IPS-18a (cell line): ENCODE data around the gene POLR2F.

Experiments used
- H3K27ac ChIP-seq: one replicate; pipeline ENCODE4 v1.5.1; 2013; ENCODE audit warnings: low read length
- H3K27me3 ChIP-seq: one replicate; pipeline ENCODE4 v1.6.1; 2013; ENCODE audit warnings: mild to moderate bottlenecking, low read length; ENCODE audit not compliant: control insufficient read depth, insufficient read depth
- H3K36me3 ChIP-seq: one replicate; pipeline ENCODE4 v1.6.1; 2013; ENCODE audit warnings: low read depth, low read length; ENCODE audit not compliant: control insufficient read depth
- H3K4me1 ChIP-seq: one replicate; pipeline ENCODE4 v1.6.1; 2013; ENCODE audit warnings: low read depth, low read length; ENCODE audit not compliant: control insufficient read depth
- H3K4me3 ChIP-seq: one replicate; pipeline ENCODE4 v1.5.1; 2013; ENCODE audit warnings: low read length
- H3K9ac ChIP-seq: one replicate; pipeline ENCODE4 v1.6.1; 2013; ENCODE audit warnings: mild to moderate bottlenecking, low read length, moderate library complexity
- H3K9me3 ChIP-seq: one replicate; pipeline ENCODE4 v1.6.1; 2013; ENCODE audit warnings: low read depth, low read length; ENCODE audit not compliant: control insufficient read depth

POLR2F gene

DNA sequence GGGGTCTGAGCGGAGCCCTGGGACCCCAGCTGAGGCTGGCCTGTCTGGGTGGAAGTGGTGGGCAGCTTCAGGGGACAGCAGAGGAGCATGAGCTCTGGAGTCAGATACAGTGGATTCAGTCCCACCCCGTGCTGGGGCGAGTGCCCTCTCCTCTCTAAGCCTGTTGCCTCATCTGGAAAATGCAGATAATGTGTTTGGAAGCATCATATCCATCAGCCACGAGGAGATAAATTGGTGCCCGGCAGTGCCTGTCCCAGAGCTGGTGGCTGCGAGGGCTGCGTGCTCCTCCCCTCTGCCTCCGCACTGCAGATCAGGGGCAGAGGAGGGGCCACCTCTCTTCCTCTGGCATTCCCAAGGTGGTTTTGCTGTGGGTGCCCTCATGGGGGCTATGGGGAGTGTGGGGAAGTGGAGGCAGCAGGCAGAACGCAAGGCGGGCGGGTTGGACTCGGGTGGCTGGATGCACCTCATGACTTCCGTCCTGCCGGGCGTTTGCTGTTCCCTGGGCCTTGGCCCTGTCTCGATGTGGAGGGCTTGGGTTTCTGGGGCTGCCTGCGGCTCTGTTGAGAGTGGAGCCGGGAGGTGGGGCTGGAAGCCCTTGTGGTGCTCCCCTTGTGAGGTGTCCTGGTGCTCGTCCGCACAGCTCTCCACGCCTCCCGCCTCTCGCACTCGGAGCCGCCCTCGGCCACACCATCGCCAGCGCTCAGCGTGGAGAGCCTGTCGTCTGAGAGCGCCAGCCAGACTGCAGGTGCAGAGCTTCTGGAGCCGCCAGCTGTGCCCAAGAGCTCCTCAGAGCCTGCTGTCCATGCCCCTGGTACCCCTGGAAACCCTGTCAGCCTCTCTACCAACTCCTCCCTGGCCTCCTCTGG lies 26.5 kb upstream of the POLR2F start:
- Histone ChIP-seq H3K4me3 (no peak overlapping the region), H3K4me1 (no peaks in the 10 kb centered on the region), H3K36me3 (peaks cover 15% of the 10 kb centered on the region)

DNA sequence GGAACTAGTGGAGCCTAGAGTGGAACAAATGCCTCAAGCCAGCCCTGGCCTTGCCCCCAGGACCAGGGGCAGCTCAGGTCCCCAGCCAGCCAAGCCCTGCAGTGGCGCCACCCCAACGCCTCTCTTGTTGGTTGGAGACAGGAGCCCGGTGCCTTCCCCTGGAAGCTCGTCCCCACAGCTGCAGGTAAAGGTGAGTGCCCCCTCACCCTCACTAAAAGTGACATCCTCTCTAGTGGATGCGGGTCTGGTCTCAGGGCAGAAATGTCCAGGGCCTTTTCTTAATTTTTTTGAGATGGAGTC lies 25.9 kb upstream of the POLR2F start:
- Histone ChIP-seq H3K4me3 (no peak overlapping the region), H3K9me3 (no peaks in the 10 kb centered on the region), H3K27me3 (no peaks in the 10 kb centered on the region), H3K27ac (no peak overlapping the region), H3K9ac (no peak overlapping the region), H3K36me3 (peaks cover 15% of the 10 kb centered on the region), H3K4me1 (no peaks in the 10 kb centered on the region)

More for the DNA sequence above, 26.5 kb upstream of the POLR2F start:
- no peak overlapping the region for H3K27ac ChIP-seq
- H3K9ac ChIP-seq = no peak overlapping the region
- no peaks in the 10 kb centered on the region for H3K9me3 ChIP-seq
- H3K27me3 ChIP-seq = no peaks in the 10 kb centered on the region

GRCh38 chr22:37929390-37929789 lies 24.1 kb upstream of the POLR2F start:
- H3K27ac ChIP-seq = no peak overlapping the region
- H3K9ac ChIP-seq = no peak overlapping the region
- H3K9me3 ChIP-seq = no peaks in the 10 kb centered on the region
- H3K27me3 ChIP-seq = no peaks in the 10 kb centered on the region
- peaks cover 15% of the 10 kb centered on the region for H3K36me3 ChIP-seq
- H3K4me3 ChIP-seq = no peak overlapping the region
- no peaks in the 10 kb centered on the region for H3K4me1 ChIP-seq

GRCh38 chr22:37930270-37930951 lies 23.1 kb upstream of the POLR2F start:
- Histone ChIP-seq H3K4me1 (no peaks in the 10 kb centered on the region), H3K9ac (no peak overlapping the region), H3K4me3 (no peak overlapping the region), H3K27me3 (no peaks in the 10 kb centered on the region), H3K36me3 (peaks cover 15% of the 10 kb centered on the region), H3K27ac (no peak overlapping the region), H3K9me3 (no peaks in the 10 kb centered on the region)

- Histone ChIP-seq H3K4me1 (no peaks in the 10 kb centered on the region), H3K9ac (no peak overlapping the region), H3K27me3 (no peaks in the 10 kb centered on the region), H3K9me3 (no peaks in the 10 kb centered on the region), H3K4me3 (no peak overlapping the region), H3K36me3 (peaks cover 14% of the 10 kb centered on the region), H3K27ac (no peak overlapping the region)
Measured at GRCh38 chr22:37930952-37931440, 22.5 kb upstream of the POLR2F start.

DNA sequence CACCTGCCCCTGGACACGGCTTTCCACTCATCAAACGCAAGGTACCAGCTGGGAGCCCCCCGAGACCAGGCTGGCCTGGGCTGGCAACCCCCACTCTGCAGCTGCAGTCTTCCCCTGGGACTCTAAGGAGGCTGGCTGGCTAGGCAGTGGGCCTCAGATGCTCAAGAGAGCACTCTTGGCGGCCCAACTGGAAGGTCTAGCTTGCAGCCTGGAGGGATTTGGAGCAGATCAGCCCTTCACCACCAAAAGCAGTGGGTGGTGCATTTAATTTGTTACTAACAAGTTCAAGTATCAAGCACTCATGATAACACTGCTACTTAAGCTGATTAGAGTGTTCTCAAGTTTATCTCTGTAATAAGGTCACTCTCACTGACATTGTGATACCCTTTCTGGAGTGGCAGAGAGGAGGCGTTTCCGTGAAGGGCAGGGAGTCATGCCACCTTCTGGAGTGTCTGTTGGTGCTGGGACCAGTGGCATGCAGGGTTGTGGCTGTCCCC lies 21.6 kb upstream of the POLR2F start:
- Histone ChIP-seq H3K9me3 (no peaks in the 10 kb centered on the region), H3K27ac (no peak overlapping the region), H3K4me3 (no peak overlapping the region), H3K9ac (no peak overlapping the region), H3K4me1 (no peaks in the 10 kb centered on the region), H3K36me3 (peaks cover 5% of the 10 kb centered on the region), H3K27me3 (no peaks in the 10 kb centered on the region)

GRCh38 chr22:37932401-37932800 lies 21.1 kb upstream of the POLR2F start:
- no peak overlapping the region for H3K4me3 ChIP-seq
- H3K9me3 ChIP-seq = no peaks in the 10 kb centered on the region
- H3K4me1 ChIP-seq = no peaks in the 10 kb centered on the region
- peaks cover 1% of the 10 kb centered on the region for H3K36me3 ChIP-seq
- no peak overlapping the region for H3K9ac ChIP-seq
- H3K27me3 ChIP-seq = no peaks in the 10 kb centered on the region
- no peak overlapping the region for H3K27ac ChIP-seq

DNA sequence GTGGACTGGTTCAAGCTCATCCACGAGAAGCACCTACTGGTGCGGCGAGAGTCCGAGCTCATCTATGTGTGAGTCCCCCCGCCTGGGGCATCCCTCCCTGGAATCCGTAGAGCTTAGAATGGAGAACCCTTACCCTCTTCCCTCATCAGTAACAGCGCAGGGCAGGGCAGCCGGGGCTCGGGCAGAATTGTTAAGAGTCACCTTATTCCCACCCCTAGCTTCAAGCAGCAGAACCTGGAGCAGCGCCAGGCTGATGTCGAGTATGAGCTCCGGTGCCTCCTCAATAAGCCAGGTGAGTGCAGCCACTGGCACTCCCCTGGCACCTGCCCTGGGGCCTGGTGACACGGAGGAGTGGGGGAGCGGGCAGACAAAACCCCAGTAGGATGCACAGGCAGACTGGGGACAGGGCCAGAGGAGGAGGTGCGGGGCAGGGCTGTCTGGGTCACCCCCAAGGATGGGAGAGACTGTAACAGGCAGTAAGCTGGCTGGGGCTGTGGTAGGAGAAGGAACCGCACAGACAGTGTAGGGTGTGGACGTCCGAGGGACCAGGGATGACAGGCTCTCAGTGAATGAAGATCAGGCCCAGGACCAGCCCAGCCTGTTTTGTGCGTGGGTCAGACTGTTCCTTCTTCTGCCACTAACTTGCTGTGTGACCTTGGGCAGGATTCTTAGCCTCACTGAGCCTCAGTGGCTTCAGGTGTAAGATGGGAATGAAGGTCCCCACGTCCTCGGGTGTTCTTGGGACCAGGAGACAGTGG lies 20.5 kb upstream of the POLR2F start:
- H3K4me1 ChIP-seq = no peaks in the 10 kb centered on the region
- H3K9me3 ChIP-seq = no peaks in the 10 kb centered on the region
- no peak overlapping the region for H3K27ac ChIP-seq
- H3K4me3 ChIP-seq = no peak overlapping the region
- no peaks in the 10 kb centered on the region for H3K27me3 ChIP-seq
- no peak overlapping the region for H3K9ac ChIP-seq
- H3K36me3 ChIP-seq = no peaks in the 10 kb centered on the region

GRCh38 chr22:37933711-37934376 lies 19.7 kb upstream of the POLR2F start:
- no peaks in the 10 kb centered on the region for H3K9me3 ChIP-seq
- H3K27ac ChIP-seq = no peak overlapping the region
- no peaks in the 10 kb centered on the region for H3K27me3 ChIP-seq
- no peak overlapping the region for H3K4me3 ChIP-seq
- no peak overlapping the region for H3K9ac ChIP-seq
- H3K4me1 ChIP-seq = no peaks in the 10 kb centered on the region
- no peaks in the 10 kb centered on the region for H3K36me3 ChIP-seq

DNA sequence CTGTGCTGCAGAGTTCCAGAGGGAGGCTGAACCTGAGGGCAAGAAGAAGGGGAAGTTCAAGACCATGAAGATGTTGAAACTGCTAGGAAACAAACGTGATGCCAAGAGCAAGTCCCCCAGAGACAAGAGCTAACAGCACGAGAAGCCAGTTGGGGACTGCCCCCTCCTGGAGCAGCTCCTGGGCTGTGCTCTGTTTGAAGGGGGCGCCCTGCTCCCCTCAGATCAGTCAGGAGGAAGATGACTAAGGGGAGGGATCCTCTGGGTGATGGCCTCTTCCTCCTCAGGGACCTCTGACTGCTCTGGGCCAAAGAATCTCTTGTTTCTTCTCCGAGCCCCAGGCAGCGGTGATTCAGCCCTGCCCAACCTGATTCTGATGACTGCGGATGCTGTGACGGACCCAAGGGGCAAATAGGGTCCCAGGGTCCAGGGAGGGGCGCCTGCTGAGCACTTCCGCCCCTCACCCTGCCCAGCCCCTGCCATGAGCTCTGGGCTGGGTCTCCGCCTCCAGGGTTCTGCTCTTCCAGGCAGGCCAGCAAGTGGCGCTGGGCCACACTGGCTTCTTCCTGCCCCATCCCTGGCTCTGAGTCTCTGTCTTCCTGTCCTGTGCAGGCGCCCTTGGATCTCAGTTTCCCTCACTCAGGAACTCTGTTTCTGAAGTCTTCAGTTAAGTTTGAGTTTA lies 12.7 kb upstream of the POLR2F start:
- H3K4me3 ChIP-seq = no peak overlapping the region
- peaks cover 9% of the 10 kb centered on the region for H3K36me3 ChIP-seq
- H3K27ac ChIP-seq = no peak overlapping the region

More for the DNA sequence above, 12.7 kb upstream of the POLR2F start:
- no peaks in the 10 kb centered on the region for H3K4me1 ChIP-seq
- H3K9me3 ChIP-seq = no peaks in the 10 kb centered on the region
- no peak overlapping the region for H3K9ac ChIP-seq
- no peaks in the 10 kb centered on the region for H3K27me3 ChIP-seq
